GM12891 (cell line): Measurements from ENCODE around the gene FAM114A2.

ENCODE experiments used
- POLR2A ChIP-seq: IDR thresholded peaks from 2 replicates; pipeline ENCODE4 v1.6.1; 2011; ENCODE audit warnings: low read depth, low read length, control low read depth
- POLR2AphosphoS5 ChIP-seq: IDR thresholded peaks from 2 replicates; pipeline ENCODE4 v1.6.1; 2011; ENCODE audit warnings: low read depth, low read length, control low read depth
- POU2F2 ChIP-seq: IDR thresholded peaks from 2 replicates; pipeline ENCODE4 v1.6.1; 2011; ENCODE audit warnings: low read depth, mild to moderate bottlenecking, control low read depth, low read length, moderate library complexity
- SPI1 ChIP-seq: IDR thresholded peaks from 2 replicates; pipeline ENCODE4 v1.6.1; 2011; ENCODE audit warnings: low read depth, low read length, control low read depth
- TAF1 ChIP-seq: IDR thresholded peaks from 2 replicates; pipeline ENCODE4 v1.6.1; 2011; ENCODE audit warnings: low read depth, low read length, control low read depth

- no peak for TF ChIP-seq TAF1
- no peak for TF ChIP-seq POLR2AphosphoS5
- TF ChIP-seq POLR2A = no peak
- no peak for TF ChIP-seq POU2F2
- TF ChIP-seq SPI1 = no peak
These were observed 63.9 kb downstream of the FAM114A2 start for GRCh38 chr5:153974813-153975163.
